Brain microvascular endothelial cell (primary cell): ENCODE measurements around the gene TNS1.
A peak's percentile ranks its signal among the peaks of the same experiment; 100 is the strongest.

ENCODE experiments used
- DNase-seq: peaks from one replicate; pipeline ENCODE4 v3.0.0-alpha.2; 2020
- H3K27ac ChIP-seq: fragments of 250-450 bp; sonication (Bioruptor Pico); 2 replicates; pipeline ENCODE4 v1.5.1; 2020; ENCODE audit warnings: mild to moderate bottlenecking, moderate library complexity
- H3K27me3 ChIP-seq: fragments of 250-450 bp; sonication (Bioruptor Pico); replicated peaks from 2 replicates; pipeline ENCODE4 v1.5.1; 2020; ENCODE audit warnings: mild to moderate bottlenecking
- H3K36me3 ChIP-seq: fragments of 250-450 bp; sonication (Bioruptor Pico); replicated peaks from 2 replicates; pipeline ENCODE4 v1.5.1; 2020; ENCODE audit warnings: mild to moderate bottlenecking
- H3K4me3 ChIP-seq: 2 replicates; pipeline ENCODE4 v1.5.1; 2011; ENCODE audit warnings: low read depth, mild to moderate bottlenecking, control low read depth, low read length, moderate library complexity
- CTCF ChIP-seq: IDR thresholded peaks from 2 replicates; pipeline ENCODE4 v1.5.1; 2011; ENCODE audit warnings: low read depth, mild to moderate bottlenecking, moderate library complexity, low read length, control low read depth, inconsistent platforms; ENCODE audit errors: missing control alignments
- in situ Hi-C: cut with HindIII; loops from 2 replicates; pipeline ENCODE4 v1.10.0; 2017; ENCODE audit warnings: low sequenced_read_pairs, low pct_ligation_motif_present

TNS1 gene

GRCh38 chr2:217945530-217945929, 57.3 kb downstream of the TNS1 start:
- TF ChIP-seq CTCF: no peak
- DNase-seq: no peak
- H3K4me3 ChIP-seq: no peak overlapping the region
- H3K36me3 ChIP-seq: no peaks in the 10 kb centered on the region
- in situ Hi-C loops: no loop called here
- no peaks in the 10 kb centered on the region for H3K27me3 ChIP-seq
- H3K27ac ChIP-seq: no peak overlapping the region

- in situ Hi-C loops: no loop called here
- Histone ChIP-seq H3K27me3 (no peaks in the 10 kb centered on the region), H3K36me3 (no peaks in the 10 kb centered on the region), H3K27ac (no peak overlapping the region), H3K4me3 (no peak overlapping the region)
- no peak for DNase-seq
- no peak for TF ChIP-seq CTCF
These were observed 57.9 kb downstream of the TNS1 start for GRCh38 chr2:217944923-217945322.

GRCh38 chr2:217944366-217944765, 58.4 kb downstream of the TNS1 start:
- Histone ChIP-seq H3K4me3 (no peak overlapping the region), H3K36me3 (no peaks in the 10 kb centered on the region), H3K27me3 (no peaks in the 10 kb centered on the region)

GRCh38 chr2:217943446-217944321, 59.1 kb downstream of the TNS1 start:
- peak overlapping the region; percentile 72 for H3K4me3 ChIP-seq
- no peaks in the 10 kb centered on the region for H3K27me3 ChIP-seq
- in situ Hi-C loops: no loop called here
- H3K27ac ChIP-seq: no peak overlapping the region
- H3K36me3 ChIP-seq: no peaks in the 10 kb centered on the region
- peak; percentile 55 for DNase-seq
- peak; percentile 57 for TF ChIP-seq CTCF

More at GRCh38 chr2:217944366-217944765, 58.4 kb downstream of the TNS1 start:
- H3K27ac ChIP-seq: no peak overlapping the region
- TF ChIP-seq CTCF: no peak
- no peak for DNase-seq
- in situ Hi-C loops: no loop called here

- no peak overlapping the region for H3K27ac ChIP-seq
- H3K36me3 ChIP-seq: no peaks in the 10 kb centered on the region
- in situ Hi-C loops: no loop called here
- peak overlapping the region; percentile 72 for H3K4me3 ChIP-seq
- H3K27me3 ChIP-seq: no peaks in the 10 kb centered on the region
- no peak for DNase-seq
- no peak for TF ChIP-seq CTCF
These were observed 60.0 kb downstream of the TNS1 start for GRCh38 chr2:217942731-217943335.
